HEK293 (cell line): ENCODE results near the gene SLC28A1.

Experiments used
- CTCF ChIA-PET: fragments of 350-600 bp; formaldehyde crosslinking; extraction: SDS; loops from one replicate; lab custom pipeline; 2021; ENCODE audit warnings: antibody characterized with exemption; lab: Yijun Ruan, JAX
- POLR2A ChIA-PET: fragments of 300-600 bp; formaldehyde crosslinking; extraction: SDS; loops from one replicate; lab custom pipeline; 2020; ENCODE audit warnings: antibody characterized with exemption, inconsistent platforms; lab: Yijun Ruan, JAX
- H3K27ac ChIP-seq: fragments of 200-500 bp; sonication (Bioruptor generic); 2 replicates; pipeline ENCODE4 v1.5.1; 2014; ENCODE audit warnings: low read depth, low read length, control low read depth, inconsistent platforms; ENCODE audit errors: extremely low read depth
- H3K36me3 ChIP-seq, 2 experiments: fragments of 200-500 bp in 1 of 2; sonication (Bioruptor generic) in 1 of 2; 1 replicate in 1 of 2; 2 replicates in 1 of 2; pipeline ENCODE4 v1.5.1; 2014 to 2017; ENCODE audit warnings: inconsistent platforms in 2 of 2, low read length in 2 of 2; ENCODE audit not compliant: control insufficient read depth in 2 of 2, insufficient read depth in 1 of 2
- H3K4me1 ChIP-seq: fragments of 200-500 bp; sonication (Bioruptor generic); 2 replicates; pipeline ENCODE4 v1.5.1; 2014; ENCODE audit warnings: mild to moderate bottlenecking, low read length, inconsistent platforms; ENCODE audit not compliant: control insufficient read depth, insufficient read depth
- H3K4me3 ChIP-seq: 2 replicates; pipeline ENCODE4 v1.5.1; 2011; ENCODE audit warnings: low read depth, mild to moderate bottlenecking, control low read depth, low read length, moderate library complexity
- H3K9me3 ChIP-seq: fragments of 200-500 bp; sonication (Bioruptor generic); 2 replicates; pipeline ENCODE4 v1.5.1; 2014; ENCODE audit warnings: low read depth, low read length, inconsistent platforms; ENCODE audit not compliant: control insufficient read depth, insufficient read depth
- KLF7 ChIP-seq: fragments of 450-650 bp; formaldehyde crosslinking; IDR thresholded peaks from 2 replicates; pipeline ENCODE4 v1.5.1; 2016; ENCODE audit warnings: missing biosample characterization, missing genetic modification characterization, borderline replicate concordance
- MZF1 ChIP-seq: fragments of 450-650 bp; formaldehyde crosslinking; IDR thresholded peaks from 2 replicates; pipeline ENCODE4 v1.5.1; 2017; ENCODE audit warnings: missing biosample characterization, missing genetic modification characterization, borderline replicate concordance
- PRDM10 ChIP-seq: fragments of 450-650 bp; formaldehyde crosslinking; IDR thresholded peaks from 2 replicates; pipeline ENCODE4 v1.5.1; 2016; ENCODE audit warnings: missing biosample characterization, missing genetic modification characterization
- RBAK ChIP-seq: fragments of 450-650 bp; formaldehyde crosslinking; IDR thresholded peaks from 2 replicates; pipeline ENCODE4 v1.5.1; 2016; ENCODE audit warnings: missing biosample characterization, missing genetic modification characterization
- SP7 ChIP-seq: fragments of 450-650 bp; formaldehyde crosslinking; IDR thresholded peaks from 2 replicates; pipeline ENCODE4 v1.5.1; 2016; ENCODE audit warnings: missing biosample characterization, missing genetic modification characterization
- WT1 ChIP-seq: fragments of 450-650 bp; formaldehyde crosslinking; IDR thresholded peaks from 2 replicates; pipeline ENCODE4 v1.5.1; 2016; ENCODE audit warnings: missing biosample characterization, missing genetic modification characterization
- ZBTB1 ChIP-seq: fragments of 450-650 bp; formaldehyde crosslinking; IDR thresholded peaks from 2 replicates; pipeline ENCODE4 v1.5.1; 2016; ENCODE audit warnings: missing biosample characterization, missing genetic modification characterization
- ZBTB10 ChIP-seq: fragments of 450-650 bp; formaldehyde crosslinking; IDR thresholded peaks from 2 replicates; pipeline ENCODE4 v1.5.1; 2016; ENCODE audit warnings: missing biosample characterization, missing genetic modification characterization
- ZBTB17 ChIP-seq: fragments of 450-650 bp; formaldehyde crosslinking; IDR thresholded peaks from 2 replicates; pipeline ENCODE4 v1.5.1; 2016; ENCODE audit warnings: missing biosample characterization, missing genetic modification characterization
- ZBTB21 ChIP-seq: fragments of 450-650 bp; formaldehyde crosslinking; IDR thresholded peaks from 2 replicates; pipeline ENCODE4 v1.5.1; 2017; ENCODE audit warnings: missing biosample characterization, missing genetic modification characterization
- ZBTB48 ChIP-seq: fragments of 450-650 bp; formaldehyde crosslinking; IDR thresholded peaks from 2 replicates; pipeline ENCODE4 v1.5.1; 2016; ENCODE audit warnings: missing biosample characterization, missing genetic modification characterization
- ZFP37 ChIP-seq: fragments of 450-650 bp; formaldehyde crosslinking; IDR thresholded peaks from 2 replicates; pipeline ENCODE4 v1.5.1; 2016; ENCODE audit warnings: missing biosample characterization, missing genetic modification characterization
- ZNF112 ChIP-seq: fragments of 450-650 bp; formaldehyde crosslinking; IDR thresholded peaks from 2 replicates; pipeline ENCODE4 v1.5.0; 2017; ENCODE audit warnings: missing biosample characterization, missing genetic modification characterization
- ZNF114 ChIP-seq: fragments of 450-650 bp; formaldehyde crosslinking; IDR thresholded peaks from 2 replicates; pipeline ENCODE4 v1.5.0; 2017; ENCODE audit warnings: missing biosample characterization, missing genetic modification characterization
- ZNF121 ChIP-seq: fragments of 450-650 bp; formaldehyde crosslinking; IDR thresholded peaks from 2 replicates; pipeline ENCODE4 v1.5.1; 2016; ENCODE audit warnings: missing biosample characterization, missing genetic modification characterization
- ZNF155 ChIP-seq: fragments of 450-650 bp; formaldehyde crosslinking; IDR thresholded peaks from 2 replicates; pipeline ENCODE4 v1.5.1; 2016; ENCODE audit warnings: missing biosample characterization, missing genetic modification characterization
- ZNF184 ChIP-seq: fragments of 450-650 bp; IDR thresholded peaks from 2 replicates; pipeline ENCODE4 v1.5.1; 2018; ENCODE audit warnings: missing biosample characterization, mild to moderate bottlenecking, missing genetic modification characterization
- ZNF2 ChIP-seq: fragments of 450-650 bp; formaldehyde crosslinking; IDR thresholded peaks from 2 replicates; pipeline ENCODE4 v1.5.1; 2016; ENCODE audit warnings: missing biosample characterization, missing genetic modification characterization
- ZNF24 ChIP-seq: fragments of 450-650 bp; formaldehyde crosslinking; IDR thresholded peaks from 2 replicates; pipeline ENCODE4 v1.5.1; 2016; ENCODE audit warnings: missing biosample characterization, missing genetic modification characterization
- ZNF311 ChIP-seq: fragments of 450-650 bp; formaldehyde crosslinking; IDR thresholded peaks from 2 replicates; pipeline ENCODE4 v1.5.1; 2017; ENCODE audit warnings: missing biosample characterization, missing genetic modification characterization, borderline replicate concordance
- ZNF335 ChIP-seq: fragments of 450-650 bp; formaldehyde crosslinking; conservative IDR thresholded peaks from 2 replicates; pipeline ENCODE4 v1.5.1; 2016; ENCODE audit warnings: missing biosample characterization, missing genetic modification characterization
- ZNF350 ChIP-seq: fragments of 450-650 bp; formaldehyde crosslinking; IDR thresholded peaks from 2 replicates; pipeline ENCODE4 v1.5.0; 2017; ENCODE audit warnings: missing biosample characterization, mild to moderate bottlenecking, missing genetic modification characterization
- ZNF394 ChIP-seq: fragments of 450-650 bp; formaldehyde crosslinking; IDR thresholded peaks from 2 replicates; pipeline ENCODE4 v1.5.1; 2016; ENCODE audit warnings: missing biosample characterization, missing genetic modification characterization, mild to moderate bottlenecking, moderate library complexity, borderline replicate concordance
- ZNF433 ChIP-seq: fragments of 450-650 bp; formaldehyde crosslinking; IDR thresholded peaks from 2 replicates; pipeline ENCODE4 v1.5.1; 2016; ENCODE audit warnings: missing biosample characterization, missing genetic modification characterization, low read depth
- ZNF560 ChIP-seq: fragments of 450-650 bp; formaldehyde crosslinking; IDR thresholded peaks from 2 replicates; pipeline ENCODE4 v1.5.1; 2017; ENCODE audit warnings: missing biosample characterization, missing genetic modification characterization, borderline replicate concordance
- ZNF580 ChIP-seq: fragments of 450-650 bp; formaldehyde crosslinking; IDR thresholded peaks from 2 replicates; pipeline ENCODE4 v1.5.1; 2016; ENCODE audit warnings: missing biosample characterization, missing genetic modification characterization
- ZNF585B ChIP-seq: fragments of 450-650 bp; formaldehyde crosslinking; IDR thresholded peaks from 2 replicates; pipeline ENCODE4 v1.5.1; 2016; ENCODE audit warnings: missing biosample characterization, missing genetic modification characterization
- ZNF623 ChIP-seq: fragments of 450-650 bp; formaldehyde crosslinking; IDR thresholded peaks from 2 replicates; pipeline ENCODE4 v1.5.1; 2016; ENCODE audit warnings: missing biosample characterization, missing genetic modification characterization
- ZNF830 ChIP-seq: fragments of 450-650 bp; IDR thresholded peaks from 2 replicates; pipeline ENCODE4 v1.5.0; 2018; ENCODE audit warnings: missing biosample characterization, missing genetic modification characterization, low read depth, mild to moderate bottlenecking, moderate library complexity
- ZXDB ChIP-seq: fragments of 450-650 bp; formaldehyde crosslinking; IDR thresholded peaks from 2 replicates; pipeline ENCODE4 v1.5.1; 2016; ENCODE audit warnings: missing biosample characterization, missing genetic modification characterization

The SLC28A1 gene

GRCh38 chr15:84915606-84915958, 31.1 kb downstream of the SLC28A1 start:
- Histone ChIP-seq H3K4me3 (no peak overlapping the region), H3K4me1 (peaks cover 16% of the 10 kb centered on the region), H3K9me3 (no peaks in the 10 kb centered on the region), H3K36me3 (no peaks in the 10 kb centered on the region), H3K27ac (peak overlapping the region; percentile 76; the same call in 1 of the 2 replicates)
- no peak for TF ChIP-seq MZF1 (tag by site-specific recombination)
- TF ChIP-seq PRDM10 (tag by site-specific recombination): peak; percentile 85
- TF ChIP-seq ZNF350: no peak
- no peak for TF ChIP-seq KLF7
- TF ChIP-seq RBAK: no peak
- TF ChIP-seq ZBTB10 (tag by site-specific recombination): no peak
- TF ChIP-seq ZNF2: no peak
- TF ChIP-seq WT1 (tag by site-specific recombination): no peak
- TF ChIP-seq ZNF155 (tag by site-specific recombination): no peak
- no peak for TF ChIP-seq ZBTB1 (tag by site-specific recombination)
- TF ChIP-seq ZBTB48 (tag by site-specific recombination): 0 out of 2 replicates have a peak, but pooled peaks have one; percentile 27
- no peak for TF ChIP-seq ZNF560 (tag by site-specific recombination)
- TF ChIP-seq ZNF623 (tag by site-specific recombination): peak; percentile 69
- TF ChIP-seq ZNF335: no peak
- ChIA-PET POLR2A (no interaction called here), CTCF (interaction anchor here (1.4 to 1.9 kb wide), 3 partner anchors 10 to 316 kb away, joined by 5 to 8 read pairs (median 5); no protein-coding TSS in a partner anchor)

DNA sequence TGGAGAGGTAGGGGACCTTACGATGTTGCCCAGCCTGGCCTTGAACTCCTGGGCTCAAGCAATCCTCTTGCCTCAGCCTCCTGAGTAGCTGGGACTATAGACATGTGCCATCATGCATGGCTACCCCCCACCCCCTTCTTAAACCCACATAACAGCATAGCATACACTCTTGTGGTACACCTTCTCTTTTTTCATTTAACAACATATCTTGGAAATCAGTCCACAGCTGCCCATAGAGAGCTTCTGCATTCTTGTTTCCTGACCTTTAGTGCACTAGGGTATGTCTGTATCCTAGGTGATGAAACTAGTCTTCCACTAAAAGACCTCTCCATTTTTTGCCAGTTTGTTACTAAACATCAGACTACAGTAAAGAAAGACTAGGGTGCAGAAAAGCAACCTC, 33.0 kb downstream of the SLC28A1 start:
- Histone ChIP-seq H3K9me3 (no peaks in the 10 kb centered on the region), H3K4me1 (peaks cover 12% of the 10 kb centered on the region), H3K36me3 (no peaks in the 10 kb centered on the region), H3K4me3 (no peak overlapping the region), H3K27ac (no peak overlapping the region)
- TF ChIP-seq SP7 (tag by site-specific recombination) (no peak), ZBTB21 (no peak), ZNF114 (tag by site-specific recombination) (no peak), ZBTB17 (no peak), ZNF394 (tag by site-specific recombination) (no peak), ZNF433 (tag by site-specific recombination) (no peak), ZNF580 (tag by site-specific recombination) (no peak), ZNF311 (no peak), ZNF184 (tag by site-specific recombination) (no peak), ZNF24 (tag by site-specific recombination) (no peak), ZNF112 (tag by site-specific recombination) (no peak), ZNF585B (tag by site-specific recombination) (no peak), ZFP37 (tag by site-specific recombination) (no peak), ZXDB (tag by site-specific recombination) (no peak), ZNF830 (tag by site-specific recombination) (no peak), ZNF121 (tag by site-specific recombination) (no peak)
- POLR2A ChIA-PET: no interaction called here
- CTCF ChIA-PET: interaction anchor here (0.6 to 1.4 kb wide), 2 partner anchors 11 to 29 kb away, joined by 3 to 10 read pairs; no protein-coding TSS in a partner anchor
